ACHN (cell line): ENCODE data around the gene TMEM259.
A peak's percentile ranks its signal among the peaks of the same experiment; 100 is the strongest.

Experiments used
- DNase-seq: peaks from one replicate; pipeline ENCODE4 v3.0.0-alpha.2; 2015
- in situ Hi-C: cut with HindIII; loops from 2 replicates; pipeline ENCODE4 v1.10.0; 2017; ENCODE audit warnings: low sequenced_read_pairs, low pct_ligation_motif_present, low pct_unique_long_range_greater_than_20kb

TMEM259 gene

GRCh38 chr19:1057176-1057855 lies 36.4 kb upstream of the TMEM259 start:
- in situ Hi-C loops: no loop called here
- peak; percentile 55 for DNase-seq

GRCh38 chr19:1055886-1056620 lies 35.1 kb upstream of the TMEM259 start:
- in situ Hi-C loops: no loop called here
- DNase-seq: no peak

DNA sequence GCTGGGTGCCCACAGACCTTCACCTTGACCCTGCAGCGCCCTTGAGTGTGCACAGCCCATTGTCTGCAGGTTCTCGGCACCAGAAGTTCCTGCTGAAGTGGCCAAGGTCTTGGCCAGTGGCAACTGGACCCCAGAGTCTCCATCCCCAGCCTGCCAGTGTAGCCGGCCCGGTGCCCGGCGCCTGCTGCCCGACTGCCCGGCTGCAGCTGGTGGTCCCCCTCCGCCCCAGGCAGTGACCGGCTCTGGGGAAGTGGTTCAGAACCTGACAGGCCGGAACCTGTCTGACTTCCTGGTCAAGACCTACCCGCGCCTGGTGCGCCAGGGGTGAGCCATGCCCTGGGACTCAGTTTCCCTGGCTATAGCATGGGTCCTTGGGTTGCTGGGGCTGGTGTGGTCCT lies 34.1 kb upstream of the TMEM259 start:
- DNase-seq: no peak
- in situ Hi-C loops: no loop called here

GRCh38 chr19:1054102-1055027 lies 33.4 kb upstream of the TMEM259 start:
- in situ Hi-C loops: no loop called here
- no peak for DNase-seq

DNA sequence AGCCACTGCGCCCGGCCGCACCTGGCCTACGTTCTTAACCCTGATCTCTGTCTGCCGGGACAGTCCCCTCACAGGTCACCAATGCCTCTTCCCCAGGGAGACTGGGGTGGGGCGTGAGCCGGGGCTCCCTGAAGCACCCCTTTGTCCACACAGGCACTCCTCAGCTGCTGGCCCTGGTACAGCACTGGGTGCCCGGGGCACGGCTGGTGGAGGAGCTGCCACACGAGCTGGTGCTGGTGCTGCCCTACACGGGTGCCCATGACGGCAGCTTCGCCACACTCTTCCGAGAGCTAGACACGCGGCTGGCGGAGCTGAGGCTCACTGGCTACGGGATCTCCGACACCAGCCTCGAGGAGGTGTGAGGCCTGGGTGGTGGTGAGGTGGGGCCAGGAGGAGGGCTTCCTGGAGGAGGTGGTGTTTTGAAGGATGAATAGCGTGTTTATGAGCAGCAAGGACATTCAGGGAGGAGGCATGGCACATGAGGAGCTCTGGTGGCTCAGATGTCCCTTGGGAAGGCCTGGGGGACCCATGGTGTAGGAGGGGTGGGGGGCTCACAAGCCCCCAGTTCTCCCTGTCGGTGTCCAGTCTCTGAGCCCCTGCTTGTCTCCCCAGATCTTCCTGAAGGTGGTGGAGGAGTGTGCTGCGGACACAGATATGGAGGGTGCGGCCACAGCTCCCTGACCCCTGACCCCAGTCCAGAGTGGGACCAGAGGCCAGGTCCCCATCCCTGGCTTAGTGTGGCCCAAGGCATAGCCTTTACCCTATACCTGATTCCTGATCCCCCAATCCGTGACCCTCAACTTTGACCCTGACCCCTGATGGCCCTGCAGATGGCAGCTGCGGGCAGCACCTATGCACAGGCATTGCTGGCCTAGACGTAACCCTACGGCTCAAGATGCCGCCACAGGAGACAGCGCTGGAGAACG lies 32.5 kb upstream of the TMEM259 start:
- no peak for DNase-seq
- in situ Hi-C loops: no loop called here

- no peak for DNase-seq
- in situ Hi-C loops: no loop called here
Measured at GRCh38 chr19:1052349-1052975, 31.5 kb upstream of the TMEM259 start.

DNA sequence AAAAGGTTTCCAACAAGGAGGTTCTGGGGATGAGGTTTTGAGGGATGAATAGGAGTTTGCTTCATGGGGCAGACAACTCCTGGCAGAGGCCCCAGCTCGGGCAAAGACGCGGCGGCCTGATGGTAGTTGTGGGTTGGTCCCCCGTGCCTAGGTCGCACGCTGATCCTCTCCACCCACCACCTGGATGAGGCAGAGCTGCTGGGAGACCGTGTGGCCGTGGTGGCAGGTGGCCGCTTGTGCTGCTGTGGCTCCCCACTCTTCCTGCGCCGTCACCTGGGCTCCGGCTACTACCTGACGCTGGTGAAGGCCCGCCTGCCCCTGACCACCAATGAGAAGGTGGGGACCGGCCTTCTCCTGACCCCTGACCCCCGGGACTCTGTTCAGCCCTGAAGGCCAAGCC lies 30.9 kb upstream of the TMEM259 start:
- DNase-seq: no peak
- in situ Hi-C loops: no loop called here

DNA sequence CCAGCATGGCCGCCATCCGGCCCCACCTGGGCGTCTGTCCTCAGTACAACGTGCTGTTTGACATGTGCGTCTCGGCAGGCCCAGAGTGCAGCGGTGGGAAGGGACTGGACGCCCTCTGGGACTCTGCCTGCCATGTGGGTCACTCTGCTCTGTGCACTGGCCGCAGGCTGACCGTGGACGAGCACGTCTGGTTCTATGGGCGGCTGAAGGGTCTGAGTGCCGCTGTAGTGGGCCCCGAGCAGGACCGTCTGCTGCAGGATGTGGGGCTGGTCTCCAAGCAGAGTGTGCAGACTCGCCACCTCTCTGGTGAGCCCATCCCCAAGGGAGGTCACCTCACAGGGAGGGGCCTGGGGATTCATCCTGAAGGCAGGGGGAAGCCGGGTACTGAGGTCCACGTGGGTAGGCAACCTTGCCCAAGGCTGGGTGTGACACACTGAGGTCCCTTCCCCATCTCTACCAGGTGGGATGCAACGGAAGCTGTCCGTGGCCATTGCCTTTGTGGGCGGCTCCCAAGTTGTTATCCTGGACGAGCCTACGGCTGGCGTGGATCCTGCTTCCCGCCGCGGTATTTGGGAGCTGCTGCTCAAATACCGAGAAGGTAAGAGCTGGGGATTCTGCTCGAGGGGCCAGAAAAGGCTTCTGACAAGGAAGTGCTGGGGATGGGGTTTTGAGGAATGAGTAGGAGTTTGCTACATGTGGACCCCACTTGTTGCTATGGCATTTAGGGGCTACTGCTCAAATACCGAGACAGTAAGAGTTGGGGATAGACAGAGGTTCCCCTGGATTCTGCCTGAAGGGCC lies 30.3 kb upstream of the TMEM259 start:
- DNase-seq: no peak
- in situ Hi-C loops: no loop called here

GRCh38 chr19:1049800-1050199 lies 28.9 kb upstream of the TMEM259 start:
- DNase-seq: no peak
- in situ Hi-C loops: no loop called here

DNA sequence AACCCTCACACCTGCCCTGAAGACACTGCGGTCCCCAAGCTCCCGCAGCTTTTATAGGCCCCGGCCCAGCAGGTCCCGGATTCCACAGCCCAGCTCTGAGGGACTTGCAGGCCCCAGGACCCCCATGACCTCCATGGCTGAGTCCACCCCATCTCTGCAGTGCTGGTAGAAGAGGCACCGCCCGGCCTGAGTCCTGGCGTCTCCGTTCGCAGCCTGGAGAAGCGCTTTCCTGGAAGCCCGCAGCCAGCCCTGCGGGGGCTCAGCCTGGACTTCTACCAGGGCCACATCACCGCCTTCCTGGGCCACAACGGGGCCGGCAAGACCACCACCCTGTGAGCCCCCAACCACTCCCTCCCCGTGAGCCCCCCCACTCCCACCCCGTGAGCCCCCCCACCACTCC lies 28.2 kb upstream of the TMEM259 start:
- in situ Hi-C loops: no loop called here
- DNase-seq: no peak

- in situ Hi-C loops: no loop called here
Measured at GRCh38 chr19:1047696-1048147, 26.8 kb upstream of the TMEM259 start.

DNA sequence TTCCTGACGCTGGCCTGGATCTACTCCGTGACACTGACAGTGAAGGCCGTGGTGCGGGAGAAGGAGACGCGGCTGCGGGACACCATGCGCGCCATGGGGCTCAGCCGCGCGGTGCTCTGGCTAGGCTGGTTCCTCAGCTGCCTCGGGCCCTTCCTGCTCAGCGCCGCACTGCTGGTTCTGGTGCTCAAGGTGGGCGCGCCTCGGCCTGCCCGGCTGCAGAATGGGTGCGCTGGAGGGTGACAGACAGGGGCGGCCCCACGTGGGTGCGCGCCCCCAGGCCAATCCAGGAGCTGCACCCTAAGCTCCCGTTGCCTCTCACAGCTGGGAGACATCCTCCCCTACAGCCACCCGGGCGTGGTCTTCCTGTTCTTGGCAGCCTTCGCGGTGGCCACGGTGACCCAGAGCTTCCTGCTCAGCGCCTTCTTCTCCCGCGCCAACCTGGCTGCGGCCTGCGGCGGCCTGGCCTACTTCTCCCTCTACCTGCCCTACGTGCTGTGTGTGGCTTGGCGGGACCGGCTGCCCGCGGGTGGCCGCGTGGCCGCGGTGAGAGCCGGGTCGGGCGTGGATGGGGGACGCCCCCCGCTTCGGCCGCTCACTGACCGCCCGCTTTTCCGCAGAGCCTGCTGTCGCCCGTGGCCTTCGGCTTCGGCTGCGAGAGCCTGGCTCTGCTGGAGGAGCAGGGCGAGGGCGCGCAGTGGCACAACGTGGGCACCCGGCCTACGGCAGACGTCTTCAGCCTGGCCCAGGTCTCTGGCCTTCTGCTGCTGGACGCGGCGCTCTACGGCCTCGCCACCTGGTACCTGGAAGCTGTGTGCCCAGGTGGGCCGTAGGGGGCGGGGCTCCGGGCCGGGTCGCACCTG lies 26.1 kb upstream of the TMEM259 start:
- no peak for DNase-seq
- in situ Hi-C loops: no loop called here

More at GRCh38 chr19:1047696-1048147, 26.8 kb upstream of the TMEM259 start:
- DNase-seq: no peak

GRCh38 chr19:1046117-1046626 lies 25.2 kb upstream of the TMEM259 start:
- no peak for DNase-seq
- in situ Hi-C loops: no loop called here

- DNase-seq: peak; percentile 55
- in situ Hi-C loops: no loop called here
Measured at GRCh38 chr19:1045247-1045603, 24.3 kb upstream of the TMEM259 start.

- in situ Hi-C loops: no loop called here
- no peak for DNase-seq
Measured at GRCh38 chr19:1042689-1043511, 22.0 kb upstream of the TMEM259 start.
